Fibroblast of skin of right biceps (primary cell): Measurements from ENCODE around the gene NMNAT2.
A peak's percentile ranks its signal among the peaks of the same experiment; 100 is the strongest.

Experiments
- DNase-seq: peaks from one replicate; pipeline ENCODE4 v3.0.0-alpha.2; 2013

NMNAT2 gene

DNA sequence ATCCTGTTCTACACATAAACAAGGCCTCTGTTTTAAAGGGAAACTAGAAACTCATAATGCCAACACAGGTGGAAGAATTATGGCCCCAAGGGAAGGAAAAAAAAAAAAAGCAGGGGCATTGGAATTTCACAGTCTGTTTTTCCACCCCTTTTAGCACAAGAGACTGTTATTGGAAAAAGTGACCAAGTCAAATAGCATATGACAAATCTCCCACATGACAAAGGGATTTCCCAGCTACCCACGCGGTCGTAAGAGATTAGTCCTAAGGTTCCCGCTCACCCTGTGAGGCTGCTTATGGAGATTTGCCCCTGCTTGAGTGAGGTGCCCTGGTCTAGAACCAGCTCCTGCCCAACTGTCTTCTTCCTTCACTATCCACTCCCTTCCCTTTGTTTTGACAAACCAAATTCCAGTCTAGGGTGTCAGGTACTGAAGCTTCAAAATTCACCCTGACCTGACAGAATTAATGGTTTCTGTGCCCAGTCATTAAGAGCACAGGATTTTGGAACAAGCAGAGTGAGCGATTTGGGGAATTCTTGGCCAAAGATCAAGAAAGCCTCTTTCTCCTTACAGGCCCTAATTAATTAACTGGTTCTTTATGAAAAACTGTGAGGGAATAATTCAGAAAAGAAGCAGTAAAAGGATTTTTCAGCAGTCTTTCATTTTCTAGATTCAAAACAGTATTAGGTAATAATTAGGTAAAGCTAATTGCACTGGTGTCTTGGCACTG lies 107.3 kb downstream of the NMNAT2 start:
- DNase-seq, result no peak

DNA sequence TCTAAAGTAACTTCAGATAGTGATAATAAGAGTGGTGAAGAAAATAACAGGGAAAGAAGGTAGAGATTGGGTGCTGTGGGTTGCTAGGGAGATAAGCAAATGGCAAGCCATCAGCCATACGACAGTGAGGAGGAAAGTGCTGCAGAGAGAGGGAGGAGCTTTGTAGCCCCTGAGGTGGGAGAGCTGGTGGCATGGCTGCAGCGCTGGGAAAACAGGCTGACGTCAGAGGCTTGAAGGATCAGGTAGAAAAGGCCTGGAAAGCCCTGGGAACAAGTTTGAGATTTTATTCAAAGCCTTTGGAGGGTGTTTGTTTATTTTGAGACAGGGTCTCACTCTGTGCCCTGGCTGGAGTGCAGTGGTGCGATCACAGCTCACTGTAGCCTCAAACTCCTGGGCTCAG lies 109.5 kb downstream of the NMNAT2 start:
- DNase-seq, result no peak

DNA sequence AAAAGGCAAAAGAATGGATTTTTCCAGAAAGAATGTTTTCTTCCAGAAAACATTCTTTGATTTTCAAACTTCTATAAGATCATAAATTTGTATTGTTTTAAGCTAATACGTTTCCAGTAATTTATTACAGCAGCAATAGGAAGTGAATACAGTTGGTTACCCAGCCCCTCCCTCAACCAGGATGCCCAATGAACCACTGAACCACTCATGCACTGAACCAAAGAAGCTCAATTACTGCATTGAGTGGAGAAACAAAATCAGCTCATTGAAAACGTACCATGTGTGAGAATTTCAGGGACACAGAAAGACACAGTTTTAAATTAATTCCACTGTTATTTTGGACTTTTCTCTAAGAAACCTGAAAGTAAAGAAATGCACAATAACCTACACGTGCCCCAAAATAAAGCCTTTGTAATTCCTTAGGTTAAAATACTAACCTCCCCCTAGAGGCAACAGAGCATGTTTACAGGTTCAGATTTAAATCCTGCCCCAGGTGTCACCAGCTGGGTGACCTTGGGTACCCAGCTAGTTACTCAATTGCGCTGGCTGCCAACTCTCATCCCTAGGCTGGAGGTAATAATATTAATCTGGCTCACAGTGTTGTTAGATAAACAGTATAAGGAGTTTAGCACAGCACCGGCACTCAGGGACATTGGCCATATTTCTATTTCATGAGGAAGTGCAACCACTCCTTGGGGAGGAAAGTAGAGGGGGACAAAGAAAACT lies 111.7 kb downstream of the NMNAT2 start:
- DNase-seq, result no peak

DNA sequence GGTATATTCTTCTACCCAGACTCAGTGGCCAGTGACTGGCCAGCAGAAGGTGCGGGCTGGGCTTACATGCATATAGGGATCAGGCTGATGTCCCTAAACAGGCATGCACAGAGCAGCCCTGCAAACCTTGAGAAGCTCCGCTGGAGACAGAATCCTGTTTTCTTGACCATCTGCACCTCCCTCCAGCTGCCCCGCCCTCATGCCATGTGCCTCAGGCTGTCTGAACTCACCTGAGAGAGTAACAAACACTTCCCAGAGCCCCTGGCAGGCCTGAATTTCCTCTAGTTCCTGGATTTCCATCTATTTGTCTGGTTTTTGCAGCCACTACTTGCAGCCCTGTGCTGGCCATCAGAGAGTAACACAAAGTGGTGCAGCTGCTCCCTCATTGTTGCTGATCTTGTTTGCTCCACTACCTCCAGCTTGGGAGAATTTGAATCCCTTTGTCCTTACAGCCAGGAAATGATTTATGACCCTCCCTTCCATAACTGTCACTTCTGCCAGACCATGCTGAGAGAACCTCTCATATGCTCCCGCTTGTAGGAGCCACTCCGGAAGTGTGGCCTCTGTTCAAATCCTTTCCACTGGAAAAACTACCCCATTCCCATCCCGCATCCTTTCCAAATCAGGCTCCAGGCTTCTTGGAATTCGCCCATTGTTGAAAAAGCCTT lies 113.6 kb downstream of the NMNAT2 start:
- no peak for DNase-seq

DNA sequence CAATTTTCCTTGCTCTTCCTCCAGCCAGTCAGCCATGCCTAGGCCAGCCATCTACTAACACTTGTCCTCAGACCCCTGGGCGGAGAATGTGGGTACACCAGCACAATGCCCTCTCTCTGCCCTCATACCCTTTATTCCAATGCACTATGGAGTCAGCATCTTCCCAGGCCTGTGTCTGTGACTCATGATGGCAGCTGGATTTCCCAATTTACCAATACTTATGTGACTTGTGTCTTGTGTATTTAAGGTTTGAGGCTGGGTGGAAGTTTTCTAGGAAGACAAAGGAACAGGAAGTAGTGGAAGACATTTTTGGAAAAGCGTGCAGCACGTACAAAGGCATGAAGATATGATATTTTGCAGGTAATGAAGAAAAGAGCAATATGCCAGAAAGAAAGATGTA lies 114.3 kb downstream of the NMNAT2 start:
- peak; percentile 45 for DNase-seq

DNA sequence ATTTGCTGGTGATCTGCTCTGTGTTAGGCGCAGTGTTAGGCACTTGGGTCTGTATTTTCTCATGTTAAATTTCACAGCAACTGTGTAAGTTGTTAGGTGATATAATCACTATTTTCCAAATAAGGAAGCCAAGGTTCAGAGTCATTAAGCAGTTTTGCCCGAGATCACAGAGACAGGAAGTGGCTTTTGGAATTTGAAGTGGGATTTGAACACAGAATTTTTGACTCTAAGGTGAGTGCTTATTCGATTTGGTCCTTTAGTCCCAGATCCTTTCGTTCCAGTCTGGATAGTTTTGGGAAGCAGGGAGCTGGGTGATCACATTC lies 114.9 kb downstream of the NMNAT2 start:
- no peak for DNase-seq

DNA sequence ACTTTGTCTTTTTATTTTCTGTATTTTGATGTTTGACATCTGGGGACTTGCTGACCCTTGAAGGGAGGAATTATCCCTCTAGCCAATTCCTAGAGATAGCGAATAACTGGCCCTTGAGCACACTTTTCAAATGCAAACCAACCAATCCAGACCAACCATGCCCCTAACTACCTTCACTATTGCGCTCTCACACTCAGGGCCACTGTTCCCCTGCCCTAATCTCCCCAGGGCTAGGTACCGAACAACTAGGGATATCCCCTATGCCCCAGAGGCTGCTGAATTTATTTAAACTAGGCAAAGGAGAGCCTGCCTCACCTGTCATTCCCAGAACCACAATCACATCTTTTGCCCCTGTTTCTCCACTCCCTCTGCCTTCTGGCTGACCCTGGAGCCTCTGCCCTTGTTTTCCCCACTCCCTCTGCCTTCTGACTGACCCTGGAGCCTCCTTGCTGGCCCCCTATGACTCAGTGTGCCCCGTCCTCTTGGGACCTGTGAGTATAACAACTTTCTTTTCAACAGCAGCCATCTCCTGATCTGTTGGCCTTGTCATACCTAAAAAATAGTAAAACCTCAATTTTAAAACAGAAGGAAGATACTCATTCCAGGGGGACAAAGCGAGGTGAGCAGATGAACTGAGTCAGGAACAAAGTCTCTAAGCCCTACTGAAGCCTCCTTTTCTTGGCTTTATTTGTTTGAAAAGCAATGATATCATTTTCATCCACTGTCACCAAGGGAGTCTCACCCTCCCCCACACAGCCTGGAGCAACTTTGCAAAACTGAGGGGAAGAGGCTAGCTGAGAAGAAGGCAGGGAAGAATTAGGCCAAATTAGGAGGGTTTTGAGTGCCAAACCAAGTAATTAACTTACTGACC lies 115.5 kb downstream of the NMNAT2 start:
- peak; percentile 44 for DNase-seq

DNA sequence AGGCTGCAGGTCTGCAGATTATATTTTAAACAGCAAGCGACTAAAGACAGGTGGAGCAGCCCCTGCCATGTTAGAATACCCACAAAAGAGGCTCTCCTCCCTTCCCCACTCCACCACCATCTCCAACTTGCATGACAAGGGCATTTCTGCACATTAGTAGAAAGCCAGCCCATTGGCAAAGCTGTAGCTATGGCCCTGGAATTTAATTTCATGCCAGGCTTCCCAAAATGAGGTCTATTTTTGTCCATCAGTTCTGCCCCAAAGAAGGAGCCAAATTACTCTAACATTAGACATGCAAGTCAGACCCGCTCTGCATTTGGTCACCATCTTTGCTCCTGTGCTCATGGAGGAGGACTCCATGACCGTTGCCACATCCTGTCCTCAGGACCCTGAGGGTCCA lies 116.9 kb downstream of the NMNAT2 start:
- no peak for DNase-seq

DNA sequence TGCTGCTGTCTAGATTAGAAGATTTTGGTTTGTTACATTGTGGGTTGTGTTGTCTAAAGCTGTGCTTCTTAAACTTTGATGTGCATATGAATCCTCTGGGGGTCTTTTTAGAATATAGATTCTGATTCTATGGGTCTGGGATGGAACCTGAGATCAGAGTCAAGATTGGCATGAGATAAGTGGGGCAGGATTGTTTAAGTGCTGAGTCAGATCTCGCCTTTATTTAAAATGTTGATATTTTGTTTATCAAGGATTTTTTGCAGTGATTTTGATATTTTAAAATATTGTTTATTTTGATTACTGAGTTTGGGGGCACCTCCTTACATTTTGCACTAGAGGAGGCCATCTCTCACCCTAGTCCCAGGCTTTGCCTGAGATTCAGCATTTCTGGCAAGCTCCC lies 117.4 kb downstream of the NMNAT2 start:
- DNase-seq, result no peak

DNA sequence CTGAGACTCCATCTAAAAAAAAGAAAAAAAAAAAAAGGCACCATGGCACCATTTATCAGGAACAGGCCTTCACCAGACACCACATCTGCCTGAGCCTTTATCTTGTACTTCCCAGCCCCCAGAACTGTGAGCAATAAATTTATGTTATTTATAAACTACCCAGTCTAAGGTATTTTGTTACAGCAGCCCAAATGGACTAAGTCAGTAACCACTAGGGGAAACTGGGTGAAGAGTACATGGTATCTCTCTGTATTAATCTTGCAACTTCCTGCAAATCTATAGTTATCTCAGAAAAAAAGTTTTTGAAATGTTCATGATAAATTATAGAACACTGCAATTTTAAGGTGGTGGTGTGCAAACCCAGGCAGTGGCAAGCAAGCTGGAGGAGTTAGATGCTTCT lies 117.8 kb downstream of the NMNAT2 start:
- no peak for DNase-seq

DNA sequence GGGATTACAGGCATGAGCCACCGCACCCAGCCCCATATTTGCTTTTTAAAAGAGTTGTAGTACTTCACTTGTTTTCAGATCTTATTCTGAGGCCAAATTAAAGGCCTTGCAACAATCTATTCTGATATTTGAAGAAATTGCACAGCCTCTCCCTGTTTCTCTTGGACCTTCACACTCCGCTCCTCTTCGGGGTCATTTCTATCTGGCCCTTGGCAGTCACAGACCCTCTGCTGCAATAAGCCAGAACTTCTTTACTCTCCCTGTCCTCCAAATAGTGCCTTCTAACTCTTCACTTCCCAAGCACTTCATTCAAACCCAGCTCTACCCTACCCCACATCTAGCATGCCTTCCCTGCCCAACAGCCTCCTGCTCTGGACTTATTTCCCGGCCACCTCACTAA lies 121.4 kb downstream of the NMNAT2 start:
- no peak for DNase-seq

DNA sequence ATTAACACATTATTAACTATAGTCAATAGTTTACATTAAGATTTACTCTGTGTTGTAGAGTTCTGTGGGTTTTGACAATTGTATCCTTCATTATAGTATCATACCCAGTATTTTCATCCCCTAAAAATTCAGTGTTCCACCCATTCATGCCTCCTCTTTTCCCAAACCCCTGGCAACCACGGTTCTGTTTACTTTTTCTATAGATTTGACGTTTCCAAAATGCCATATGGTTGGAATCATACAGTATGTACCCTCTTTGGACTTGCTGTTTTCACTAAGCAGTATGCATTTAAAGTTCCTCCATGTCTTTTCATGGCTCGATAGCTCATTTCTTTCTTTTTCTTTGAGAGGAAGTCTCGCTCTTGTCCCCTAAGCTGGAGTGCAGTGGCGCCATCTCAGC lies 122.7 kb downstream of the NMNAT2 start:
- no peak for DNase-seq

DNA sequence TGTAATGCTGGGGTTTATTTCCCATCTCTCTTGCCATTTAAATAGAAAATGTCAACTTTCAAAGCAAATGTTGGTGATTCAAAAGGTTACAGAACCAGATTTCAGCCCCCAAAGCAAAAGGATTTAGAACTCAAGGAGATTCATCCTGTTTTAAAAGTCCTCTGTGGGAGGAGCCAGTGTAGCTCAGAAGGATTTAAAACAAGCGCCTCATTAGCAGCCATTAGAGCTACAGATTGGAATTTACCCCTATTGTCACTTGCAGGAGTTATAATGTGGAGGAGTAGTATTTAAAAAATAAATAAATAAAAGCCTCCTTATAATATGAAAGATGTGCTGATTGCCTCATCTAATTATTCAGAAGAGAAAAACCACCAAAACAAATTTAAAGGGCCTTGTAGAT lies 124.3 kb downstream of the NMNAT2 start:
- DNase-seq, result no peak

DNA sequence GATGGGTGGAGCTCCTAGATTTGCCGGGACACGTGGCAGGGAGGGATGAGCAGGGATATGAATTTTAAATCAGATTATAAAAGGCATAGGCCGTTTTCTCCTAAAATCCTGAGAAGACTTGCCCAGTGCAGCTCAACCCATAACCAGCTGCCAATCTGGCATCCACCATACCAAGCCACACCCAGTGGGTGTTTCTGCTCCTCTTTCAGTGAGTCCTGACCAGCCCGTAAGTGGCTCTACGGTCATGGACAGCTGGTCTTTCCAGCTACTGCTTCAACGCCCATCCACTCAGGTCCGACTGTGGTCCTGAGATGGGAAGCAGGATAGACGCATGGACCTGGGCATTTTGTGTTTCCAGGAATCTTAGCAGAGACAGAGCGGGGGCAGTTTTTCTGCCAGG lies 124.9 kb downstream of the NMNAT2 start:
- DNase-seq, result no peak

DNA sequence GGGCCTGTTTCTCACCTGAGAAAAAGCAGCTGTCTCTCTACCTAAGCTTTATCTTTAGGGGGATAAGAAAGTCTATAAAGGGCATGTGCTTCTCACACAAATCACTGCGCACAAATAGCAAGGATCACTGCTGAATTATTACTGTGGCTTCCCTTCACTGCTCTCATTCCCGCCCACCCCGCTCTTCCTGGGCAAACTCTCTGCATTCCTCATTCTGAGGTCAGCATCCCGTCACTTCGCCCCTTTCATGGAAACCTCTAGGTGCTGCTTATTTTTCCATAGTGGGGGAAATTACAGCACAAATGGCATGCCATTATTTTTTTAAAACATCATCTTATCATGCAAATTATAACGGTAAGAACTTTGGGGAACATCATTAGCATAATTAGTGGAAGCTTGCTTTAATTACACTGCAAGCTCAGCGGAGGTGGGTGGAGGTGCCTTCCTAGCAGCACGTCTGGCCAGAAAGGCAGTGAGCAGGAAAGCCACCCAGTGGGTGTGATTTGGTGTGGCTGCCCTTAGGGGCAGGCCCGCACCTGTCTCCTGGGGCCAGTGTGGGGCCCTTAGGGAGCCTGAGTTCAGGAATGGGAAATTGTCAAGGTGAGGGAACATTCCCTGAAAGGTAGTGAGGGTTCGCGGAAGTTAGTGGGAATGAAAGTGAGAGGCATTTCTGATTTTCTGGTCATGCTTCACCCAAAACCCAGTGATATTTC lies 126.2 kb downstream of the NMNAT2 start:
- DNase-seq, result peak; percentile 82

DNA sequence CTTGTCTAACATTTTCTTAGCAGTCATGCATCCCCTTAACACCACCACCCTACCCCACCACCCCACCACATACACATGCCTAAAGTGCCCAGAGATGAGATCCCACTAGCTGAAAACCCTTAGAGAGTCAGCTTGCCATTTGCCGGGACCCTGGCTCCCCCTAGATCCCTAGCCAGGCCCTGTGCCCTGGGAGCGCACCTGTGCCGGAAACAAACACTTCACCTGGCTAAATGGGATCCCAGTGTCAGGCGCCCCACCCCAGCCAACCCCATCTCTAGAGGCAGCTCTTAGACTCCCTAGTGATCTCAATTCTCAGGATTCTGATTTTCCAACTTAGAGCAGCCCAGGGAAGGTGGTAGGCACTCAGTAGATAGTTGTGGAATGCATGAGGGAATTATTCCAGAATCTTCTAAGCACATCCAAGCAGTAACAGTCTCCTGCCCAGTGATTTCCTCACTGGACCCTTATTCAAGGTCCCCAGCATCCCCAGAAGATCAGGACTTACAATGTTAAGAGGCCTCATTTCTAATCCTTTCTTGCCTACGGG lies 126.9 kb downstream of the NMNAT2 start:
- DNase-seq, result no peak

DNA sequence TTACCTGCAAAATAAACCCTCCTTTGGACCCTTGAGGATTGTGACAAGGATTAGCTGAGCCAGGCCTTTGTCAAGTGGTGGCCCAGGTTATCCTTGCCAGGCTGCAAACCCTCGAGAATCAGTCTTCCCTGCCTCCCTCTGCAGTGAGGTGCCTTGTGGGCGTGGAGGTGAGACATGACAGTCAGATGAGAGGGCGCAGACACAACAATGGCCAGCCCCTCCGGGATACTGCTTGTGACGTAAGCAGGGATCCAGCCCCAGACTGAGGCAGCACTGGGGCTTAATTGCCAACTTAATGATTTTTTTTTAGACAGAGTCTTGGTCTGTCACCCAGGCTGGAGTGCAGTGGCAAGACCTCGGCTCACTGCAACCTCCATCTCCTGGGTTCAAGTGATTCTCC lies 127.6 kb downstream of the NMNAT2 start:
- DNase-seq, result no peak

DNA sequence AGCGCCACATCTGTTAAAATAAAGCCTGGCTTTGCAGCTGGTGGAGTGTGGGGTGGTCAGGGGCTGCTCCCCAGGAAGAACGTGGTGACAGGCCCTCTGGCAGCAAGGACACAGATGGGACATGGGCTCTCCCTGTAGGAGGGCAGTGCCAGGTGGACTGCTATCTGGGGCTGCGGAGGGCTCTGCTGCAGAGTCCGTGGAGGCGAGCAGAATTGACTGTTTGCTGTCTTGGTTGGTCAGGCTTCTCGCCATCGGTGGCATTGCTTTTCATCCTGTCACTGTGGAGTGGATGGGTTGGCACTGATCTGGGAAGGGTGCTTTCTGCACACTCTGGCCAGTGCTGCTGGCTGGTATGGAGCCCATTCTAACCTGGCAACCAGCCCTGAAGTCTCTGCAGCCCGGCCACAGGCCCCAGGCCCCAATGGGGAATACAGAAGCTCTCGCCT lies 129.1 kb downstream of the NMNAT2 start:
- no peak for DNase-seq

DNA sequence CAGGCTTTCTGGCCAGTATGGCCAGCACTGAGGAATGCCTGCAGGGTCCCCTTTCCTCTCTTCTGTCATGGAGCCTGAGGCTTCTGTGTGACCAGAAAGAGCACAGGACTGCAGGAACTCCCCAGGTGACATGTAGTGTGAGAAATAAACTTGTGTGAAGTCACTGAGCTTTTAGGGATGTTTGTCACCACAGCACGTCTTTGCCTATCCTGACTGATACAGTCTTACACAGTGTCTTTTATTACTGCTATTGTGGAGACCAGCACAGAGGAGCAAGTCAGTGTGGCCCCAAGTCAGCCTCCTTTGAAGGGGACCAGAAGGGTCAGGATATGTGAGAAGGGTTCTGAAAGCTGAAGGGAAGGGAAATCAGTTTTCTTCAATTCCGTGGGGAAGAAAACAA lies 129.6 kb downstream of the NMNAT2 start:
- no peak for DNase-seq

DNA sequence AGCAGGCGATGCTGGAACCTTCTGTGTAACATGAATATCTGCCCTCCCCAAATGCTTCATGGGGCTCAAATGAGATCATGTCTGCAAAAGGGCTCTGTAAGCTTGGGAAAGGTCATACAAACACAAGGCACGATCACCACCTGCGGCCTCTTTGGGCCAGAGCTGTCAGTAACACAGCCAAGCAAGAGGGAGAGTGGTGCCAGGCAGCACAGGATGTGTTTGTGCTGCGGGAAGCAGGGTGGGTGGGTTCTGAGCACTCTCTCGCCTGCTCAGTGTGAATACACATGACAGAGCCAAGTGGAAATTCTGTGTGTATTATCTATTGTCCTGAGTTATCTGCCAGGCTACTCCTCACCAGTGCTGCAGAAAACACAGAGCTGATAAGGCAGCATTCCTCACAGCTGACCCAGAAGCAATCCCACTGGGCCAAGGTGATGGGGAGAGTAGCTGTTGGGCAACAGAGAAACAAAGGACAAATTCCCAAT lies 130.9 kb downstream of the NMNAT2 start:
- no peak for DNase-seq

DNA sequence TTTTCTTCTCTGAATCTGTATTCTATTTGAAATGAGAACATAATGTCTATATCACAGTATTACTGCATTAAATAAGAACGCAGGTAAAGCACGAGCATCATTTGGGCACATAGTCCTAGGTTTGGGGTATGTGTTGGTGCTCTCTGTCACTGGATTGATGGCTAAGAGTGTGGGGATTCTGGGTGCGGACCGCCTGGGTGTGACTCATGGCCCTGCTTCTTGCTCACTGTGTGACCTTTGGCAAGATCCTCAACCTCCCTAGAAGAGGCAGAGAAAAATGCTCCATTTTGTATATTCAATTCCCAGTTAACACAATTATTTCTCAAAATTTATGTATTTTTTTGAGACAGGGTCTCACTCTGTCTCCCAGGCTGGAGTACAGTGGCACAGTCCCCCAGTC lies 132.4 kb downstream of the NMNAT2 start:
- no peak for DNase-seq

DNA sequence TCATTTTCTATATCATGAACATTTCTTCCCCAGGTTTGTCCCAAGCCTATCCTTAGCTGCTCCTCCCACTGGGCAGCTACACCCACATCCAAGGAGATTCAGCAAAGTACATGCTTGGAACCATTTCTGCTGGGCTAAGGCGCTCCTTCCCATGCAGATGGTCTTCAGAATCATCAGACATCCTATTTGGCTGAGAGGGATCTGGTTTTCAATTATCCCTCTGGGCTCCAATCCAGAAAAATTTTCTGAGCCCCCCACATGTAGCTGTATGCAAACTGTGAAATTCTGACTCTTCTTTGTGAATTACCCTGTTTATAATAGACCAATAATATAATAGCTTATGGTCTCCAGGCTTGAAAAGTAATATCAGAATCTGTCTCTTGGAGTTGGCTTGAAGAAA lies 132.9 kb downstream of the NMNAT2 start:
- no peak for DNase-seq
